NB4 (cell line): Measurements from ENCODE around the gene WNT7B.

Source experiments
- MAX ChIP-seq: IDR thresholded peaks from 2 replicates; pipeline ENCODE4 v1.6.1; 2011; ENCODE audit warnings: low read depth, low read length
- MYC ChIP-seq: IDR thresholded peaks from 2 replicates; pipeline ENCODE4 v1.6.1; 2011; ENCODE audit warnings: low read depth, low read length
- POLR2A ChIP-seq: IDR thresholded peaks from 2 replicates; pipeline ENCODE4 v1.6.1; 2011; ENCODE audit warnings: mild to moderate bottlenecking; ENCODE audit not compliant: insufficient read length; ENCODE audit errors: extremely low read depth
- TF ChIP-seq, protein P1 (sequence below): IDR thresholded peaks from one replicate; pipeline ENCODE4 v1.5.1; 2012; ENCODE audit warnings: low read depth, low read length

DNA sequence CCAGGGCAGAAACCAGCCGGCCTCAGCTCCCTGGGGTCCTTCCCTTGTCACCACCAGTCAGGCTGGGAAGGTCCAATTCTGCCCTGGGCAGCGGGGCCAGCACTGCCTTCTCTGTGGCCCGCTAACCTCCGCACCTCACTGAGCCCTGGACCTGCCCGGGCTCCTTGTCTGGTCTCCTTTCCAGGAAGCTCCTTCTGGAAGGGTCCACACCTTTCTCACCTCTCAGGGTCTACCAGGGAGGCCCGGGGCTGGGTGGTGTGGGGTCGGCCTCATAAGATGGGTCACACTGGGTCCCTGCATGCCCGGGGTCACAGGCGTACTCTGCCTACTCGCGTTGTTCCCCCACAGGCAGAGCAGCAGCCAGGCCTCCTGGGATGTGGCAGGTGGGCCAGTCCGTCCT lies 69.0 kb downstream of the WNT7B start:
- TF ChIP-seq, protein P1, sequence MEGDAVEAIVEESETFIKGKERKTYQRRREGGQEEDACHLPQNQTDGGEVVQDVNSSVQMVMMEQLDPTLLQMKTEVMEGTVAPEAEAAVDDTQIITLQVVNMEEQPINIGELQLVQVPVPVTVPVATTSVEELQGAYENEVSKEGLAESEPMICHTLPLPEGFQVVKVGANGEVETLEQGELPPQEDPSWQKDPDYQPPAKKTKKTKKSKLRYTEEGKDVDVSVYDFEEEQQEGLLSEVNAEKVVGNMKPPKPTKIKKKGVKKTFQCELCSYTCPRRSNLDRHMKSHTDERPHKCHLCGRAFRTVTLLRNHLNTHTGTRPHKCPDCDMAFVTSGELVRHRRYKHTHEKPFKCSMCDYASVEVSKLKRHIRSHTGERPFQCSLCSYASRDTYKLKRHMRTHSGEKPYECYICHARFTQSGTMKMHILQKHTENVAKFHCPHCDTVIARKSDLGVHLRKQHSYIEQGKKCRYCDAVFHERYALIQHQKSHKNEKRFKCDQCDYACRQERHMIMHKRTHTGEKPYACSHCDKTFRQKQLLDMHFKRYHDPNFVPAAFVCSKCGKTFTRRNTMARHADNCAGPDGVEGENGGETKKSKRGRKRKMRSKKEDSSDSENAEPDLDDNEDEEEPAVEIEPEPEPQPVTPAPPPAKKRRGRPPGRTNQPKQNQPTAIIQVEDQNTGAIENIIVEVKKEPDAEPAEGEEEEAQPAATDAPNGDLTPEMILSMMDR: no peak
- TF ChIP-seq POLR2A: no peak
- TF ChIP-seq MAX: no peak
- no peak for TF ChIP-seq MYC
